Measurements from ENCODE around the gene TENM4. TPM values are rescaled to one million over a fixed set of nuclear protein-coding genes. Genes with fewer than 3 reads are reported as not detected.

The TENM4 gene
- total and polyA plus RNA-seq, 5 experiments from 2014 or later: not detected

DNA sequence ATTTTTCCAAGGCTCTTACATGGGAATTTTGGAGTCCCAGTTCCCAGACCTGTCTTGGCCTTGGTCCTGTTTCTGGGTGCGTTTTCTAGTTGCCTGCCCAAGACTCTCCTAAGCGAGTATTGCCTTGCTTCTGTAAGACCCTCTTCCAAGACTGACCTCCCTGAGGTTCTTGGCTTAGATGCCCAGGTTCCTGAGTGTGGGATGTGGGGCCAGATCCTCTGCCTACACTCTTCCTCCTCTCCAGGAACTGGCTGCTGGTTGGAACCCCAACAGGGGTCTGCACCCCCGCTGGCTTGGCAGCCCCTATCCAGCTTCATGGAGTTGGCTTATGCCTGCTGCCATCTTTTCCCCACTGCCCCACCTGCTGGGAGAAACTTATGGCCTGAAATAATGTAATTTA is 429.5 kb downstream of the TENM4 start:
- Mint-ChIP-seq H3K4me1 (no peaks in the 10 kb centered on the region), H3K27me3 (peaks cover 0 to 28% (median 11%) of the 10 kb centered on the region in 5 donors), H3K9me3 (peaks cover 0 to 22% (median 8%) of the 10 kb centered on the region in 9 donors), H3K36me3 (no peaks in the 10 kb centered on the region), H3K4me3 (no peak overlapping the region), H3K27ac (no peak overlapping the region)
- POLR2A ChIA-PET: no interaction called here
- no peak for DNase-seq
- ATAC-seq: no peak

DNA sequence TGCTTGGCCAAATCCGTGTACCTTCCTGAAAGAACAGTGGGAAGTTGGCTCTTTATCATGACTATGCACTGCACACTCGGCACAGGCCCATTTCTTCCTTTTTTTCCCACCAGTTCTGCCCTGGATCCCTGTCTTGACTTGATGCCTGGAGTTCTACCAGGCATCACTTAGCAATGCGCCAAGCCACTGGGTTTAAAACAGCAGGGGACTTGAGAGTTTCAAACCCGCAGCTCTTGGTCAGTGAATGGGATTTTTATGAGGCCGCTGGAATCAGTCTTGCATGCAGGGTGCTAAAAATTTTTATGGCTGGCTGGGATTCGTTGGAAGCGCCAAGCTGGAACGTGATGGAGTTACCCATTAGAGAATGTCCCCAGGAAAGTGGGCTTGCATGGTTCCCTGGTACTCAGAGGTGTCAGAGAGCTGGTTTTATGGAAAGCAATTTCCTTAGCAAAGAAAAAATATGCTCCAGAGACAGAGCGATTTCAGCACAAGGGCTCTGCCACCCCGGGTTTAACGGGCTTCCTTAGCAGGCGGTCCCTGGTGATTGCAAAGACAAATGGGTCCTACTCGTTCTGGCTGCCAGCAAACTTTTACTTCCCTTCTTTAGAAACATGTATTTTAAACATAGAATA is 432.9 kb downstream of the TENM4 start:
- H3K9me3 Mint-ChIP-seq: peaks cover 3 to 43% (median 14%) of the 10 kb centered on the region in 9 donors
- POLR2A ChIA-PET: no interaction called here
- no peaks in the 10 kb centered on the region for H3K4me1 Mint-ChIP-seq
- H3K27me3 Mint-ChIP-seq: peaks cover under 1 to 16% (median 5%) of the 10 kb centered on the region in 5 donors
- no peak overlapping the region for H3K27ac Mint-ChIP-seq
- H3K36me3 Mint-ChIP-seq: peaks cover 0 to under 1% (median 0%) of the 10 kb centered on the region in 3 donors
- no peak overlapping the region for H3K4me3 Mint-ChIP-seq
- no peak for ATAC-seq
- no peak for DNase-seq

DNA sequence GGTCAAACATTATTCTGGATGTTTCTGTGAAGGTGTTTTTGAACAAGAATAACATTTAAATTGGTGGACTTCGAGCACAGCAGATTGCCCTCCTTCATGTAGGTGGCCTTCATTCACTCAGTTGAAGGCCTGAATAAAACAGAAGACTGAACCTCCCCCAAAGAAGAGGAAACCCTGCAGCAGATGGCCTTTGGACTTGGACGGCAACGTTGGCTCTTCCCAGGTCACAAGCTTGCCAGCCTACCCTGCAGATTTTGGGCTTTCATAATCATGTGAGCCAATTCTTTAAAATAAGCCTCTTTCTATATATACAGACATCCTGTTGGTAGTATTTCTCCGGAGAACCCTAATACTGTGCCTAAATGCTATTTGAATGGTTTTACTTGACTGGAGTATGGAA is 434.0 kb downstream of the TENM4 start:
- DNase-seq (no peak), ATAC-seq (no peak)
- POLR2A ChIA-PET: no interaction called here
- H3K27ac Mint-ChIP-seq: no peak overlapping the region
- H3K4me3 Mint-ChIP-seq: no peak overlapping the region
- peaks cover 7 to 47% (median 15%) of the 10 kb centered on the region in 9 donors for H3K9me3 Mint-ChIP-seq
- peaks cover 0 to 5% (median 0%) of the 10 kb centered on the region in 3 donors for H3K36me3 Mint-ChIP-seq
- peaks cover 1 to 9% (median 5%) of the 10 kb centered on the region in 5 donors for H3K27me3 Mint-ChIP-seq
- no peaks in the 10 kb centered on the region for H3K4me1 Mint-ChIP-seq

DNA sequence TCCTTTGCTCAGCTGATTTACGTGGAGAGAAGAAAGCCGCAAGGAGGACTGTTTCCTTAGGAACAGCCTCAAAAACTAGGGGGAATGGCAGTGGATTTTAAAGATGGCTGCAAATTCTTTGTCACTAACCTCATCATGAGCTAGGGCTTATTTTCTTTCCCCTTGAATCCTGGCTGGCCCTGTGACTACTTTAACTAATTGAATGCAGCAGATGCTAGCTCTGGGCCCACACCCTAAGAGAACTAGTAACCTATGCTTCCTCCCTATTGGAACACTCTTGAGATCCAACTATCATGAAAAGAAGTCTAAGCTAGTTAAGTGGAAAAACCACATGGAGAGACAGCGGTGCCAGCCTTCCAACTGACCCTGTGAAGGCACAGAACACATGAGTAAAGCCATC is 444.8 kb downstream of the TENM4 start:
- H3K36me3 Mint-ChIP-seq: peaks cover 0 to 13% (median 0%) of the 10 kb centered on the region in 3 donors
- no peak overlapping the region for H3K27ac Mint-ChIP-seq
- ATAC-seq (no peak), DNase-seq (no peak)
- POLR2A ChIA-PET: no interaction called here
- H3K4me1 Mint-ChIP-seq: no peaks in the 10 kb centered on the region
- peaks cover 10 to 25% (median 18%) of the 10 kb centered on the region in 9 donors for H3K9me3 Mint-ChIP-seq
- no peak overlapping the region for H3K4me3 Mint-ChIP-seq
- H3K27me3 Mint-ChIP-seq: peaks cover 10 to 34% (median 14%) of the 10 kb centered on the region in 5 donors

DNA sequence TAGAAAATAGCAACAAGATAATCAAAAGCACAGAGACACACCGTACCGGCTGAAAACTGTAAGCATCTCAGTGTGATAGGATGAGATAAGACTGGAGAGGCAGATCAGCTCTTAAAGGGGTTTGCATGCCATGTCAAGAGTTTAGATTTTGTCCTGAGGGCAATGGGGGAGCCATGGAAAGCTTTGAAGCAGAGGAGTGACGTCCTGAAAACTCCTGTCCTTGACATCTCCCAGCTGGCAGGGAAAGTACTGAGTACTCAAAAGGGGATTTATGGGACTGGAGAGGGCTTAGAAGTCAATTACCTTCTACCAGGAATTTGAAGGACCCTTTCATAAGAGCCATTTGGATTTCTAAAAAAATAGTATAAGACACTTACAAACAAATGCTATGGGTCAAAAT is 445.7 kb downstream of the TENM4 start:
- ATAC-seq (no peak), DNase-seq (no peak)
- Mint-ChIP-seq H3K36me3 (peaks cover 0 to 13% (median 0%) of the 10 kb centered on the region in 3 donors), H3K4me3 (no peak overlapping the region), H3K27me3 (peaks cover 10 to 34% (median 13%) of the 10 kb centered on the region in 5 donors), H3K4me1 (no peaks in the 10 kb centered on the region), H3K27ac (no peak overlapping the region), H3K9me3 (peaks cover 10 to 25% (median 15%) of the 10 kb centered on the region in 9 donors)
- POLR2A ChIA-PET: no interaction called here

DNA sequence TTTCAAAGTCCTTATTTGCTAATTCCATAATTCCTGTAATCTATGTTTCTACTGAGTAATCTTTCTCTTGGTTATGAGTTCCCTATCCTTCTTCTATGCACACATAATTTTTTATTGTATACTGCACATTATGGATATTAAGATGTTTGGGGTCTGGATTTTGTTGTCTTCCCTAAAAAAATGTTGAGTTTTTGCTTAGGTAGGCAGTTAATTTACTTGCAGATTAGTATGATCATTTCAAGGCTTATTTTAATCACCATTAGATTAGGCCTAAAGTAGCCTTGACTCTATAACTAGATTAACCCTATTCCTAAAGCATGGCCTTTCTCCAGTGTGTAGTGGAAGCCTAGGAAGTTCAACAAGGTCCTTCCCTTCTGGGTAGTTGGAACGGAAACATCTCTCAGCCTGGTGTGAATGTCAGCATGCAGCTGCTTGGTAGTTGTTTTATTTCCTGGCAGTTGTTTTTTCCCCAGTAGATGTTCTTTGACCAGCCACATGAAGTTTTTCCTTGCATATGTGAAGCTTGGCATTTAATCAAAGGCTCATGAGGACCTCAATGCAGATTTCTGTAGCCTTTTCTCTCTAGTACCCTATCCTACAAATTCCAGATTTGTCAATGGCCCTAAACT is 446.9 kb downstream of the TENM4 start:
- Mint-ChIP-seq H3K27me3 (peaks cover 9 to 32% (median 13%) of the 10 kb centered on the region in 5 donors), H3K36me3 (peaks cover 0 to 6% (median 0%) of the 10 kb centered on the region in 3 donors), H3K4me1 (no peaks in the 10 kb centered on the region), H3K4me3 (no peak overlapping the region), H3K9me3 (peaks cover 2 to 12% (median 6%) of the 10 kb centered on the region in 9 donors), H3K27ac (no peak overlapping the region)
- POLR2A ChIA-PET: no interaction called here
- DNase-seq (no peak), ATAC-seq (no peak)

DNA sequence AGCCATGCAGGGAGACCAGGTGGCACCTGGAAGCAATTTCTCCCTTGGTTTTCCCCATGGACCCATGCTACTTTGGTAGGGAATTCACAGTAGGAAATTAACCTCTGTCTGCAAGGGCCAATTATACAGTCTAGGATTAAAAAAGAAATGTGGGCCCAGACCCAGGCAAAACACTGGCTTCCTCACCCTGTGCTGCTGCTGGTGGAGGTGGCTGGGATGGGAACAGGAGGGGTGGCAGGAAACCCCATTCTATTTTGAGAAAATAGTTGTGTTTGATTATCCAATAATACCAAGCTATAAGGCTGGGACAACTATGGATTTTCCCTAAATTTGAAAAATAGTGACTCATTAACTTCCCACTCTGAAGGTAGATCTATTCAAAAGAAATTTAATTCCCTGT is 449.1 kb downstream of the TENM4 start:
- H3K36me3 Mint-ChIP-seq: no peaks in the 10 kb centered on the region
- no peak overlapping the region for H3K4me3 Mint-ChIP-seq
- H3K27me3 Mint-ChIP-seq: peaks cover 8 to 28% (median 13%) of the 10 kb centered on the region in 5 donors
- DNase-seq: no peak
- no peak overlapping the region for H3K27ac Mint-ChIP-seq
- no peak for ATAC-seq
- H3K4me1 Mint-ChIP-seq: no peaks in the 10 kb centered on the region
- H3K9me3 Mint-ChIP-seq: peaks cover 0 to 8% (median 2%) of the 10 kb centered on the region in 9 donors
- POLR2A ChIA-PET: no interaction called here

DNA sequence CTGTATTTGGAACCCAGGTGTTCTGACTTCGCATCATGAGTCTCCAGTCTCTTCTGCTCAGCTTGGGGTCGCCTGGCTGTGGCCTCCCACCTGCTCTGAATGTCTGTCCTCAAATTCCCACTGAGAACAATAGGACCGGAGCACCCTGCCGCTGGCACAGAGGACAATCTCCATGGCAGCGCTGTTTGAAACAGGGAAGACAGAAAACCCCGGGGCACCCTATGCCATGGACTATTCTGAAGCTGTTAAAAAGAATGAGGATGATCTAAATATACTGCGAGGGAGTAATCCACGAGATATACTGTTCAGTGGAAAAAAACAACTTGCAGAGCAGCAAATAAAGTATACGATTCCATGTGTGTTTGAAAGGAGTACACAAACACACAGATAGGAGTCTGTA is 450.6 kb downstream of the TENM4 start:
- H3K4me1 Mint-ChIP-seq: no peaks in the 10 kb centered on the region
- H3K9me3 Mint-ChIP-seq: peaks cover 0 to 4% (median 2%) of the 10 kb centered on the region in 9 donors
- POLR2A ChIA-PET: no interaction called here
- ATAC-seq (no peak), DNase-seq (no peak)
- peaks cover 5 to 21% (median 13%) of the 10 kb centered on the region in 5 donors for H3K27me3 Mint-ChIP-seq
- no peaks in the 10 kb centered on the region for H3K36me3 Mint-ChIP-seq
- no peak overlapping the region for H3K27ac Mint-ChIP-seq
- no peak overlapping the region for H3K4me3 Mint-ChIP-seq

DNA sequence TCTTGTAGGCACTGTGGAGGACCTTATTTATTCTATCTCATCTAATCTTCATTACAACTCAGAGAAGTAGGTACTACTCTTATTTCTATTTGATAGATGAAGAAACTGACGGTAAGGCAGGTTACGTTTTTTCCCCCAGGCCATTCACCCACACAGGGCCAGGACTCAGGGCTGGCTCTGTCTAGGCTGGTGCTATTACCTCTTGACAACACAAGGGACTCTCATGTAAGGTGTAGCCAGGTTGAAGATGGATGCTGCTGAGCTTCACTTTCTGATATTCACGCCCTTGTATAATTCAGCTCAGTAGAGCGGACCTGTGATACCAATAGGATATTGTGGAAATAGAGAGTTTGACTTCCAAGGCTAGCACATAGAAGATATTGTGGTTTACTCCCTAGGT is 453.1 kb downstream of the TENM4 start:
- ATAC-seq (no peak), DNase-seq (no peak)
- H3K4me3 Mint-ChIP-seq: no peak overlapping the region
- H3K27ac Mint-ChIP-seq: no peak overlapping the region
- POLR2A ChIA-PET: no interaction called here
- H3K27me3 Mint-ChIP-seq: peaks cover 0 to 4% (median 2%) of the 10 kb centered on the region in 5 donors
- H3K4me1 Mint-ChIP-seq: no peaks in the 10 kb centered on the region
- H3K36me3 Mint-ChIP-seq: no peaks in the 10 kb centered on the region
- H3K9me3 Mint-ChIP-seq: peaks cover 0 to 4% (median 0%) of the 10 kb centered on the region in 9 donors

DNA sequence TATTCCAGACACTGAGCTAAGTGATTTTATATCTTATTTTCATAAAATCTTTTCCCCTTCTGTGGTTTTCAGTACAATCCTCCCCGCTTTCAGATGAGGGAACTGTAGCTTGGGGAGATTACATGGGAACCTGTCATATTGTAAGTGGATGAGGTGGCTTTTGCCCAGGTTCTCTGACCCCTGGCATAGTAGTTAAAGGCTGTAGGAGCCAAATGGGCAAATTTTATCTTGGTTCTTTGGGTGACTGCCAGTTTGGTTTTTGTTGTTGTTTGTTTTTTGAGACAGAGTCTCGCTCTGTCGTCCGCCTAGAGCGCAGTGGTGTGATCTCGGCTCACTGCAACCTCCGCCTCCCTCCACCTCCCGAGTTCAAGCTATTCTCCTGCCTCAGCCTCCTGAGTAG is 454.5 kb downstream of the TENM4 start:
- no peaks in the 10 kb centered on the region for H3K4me1 Mint-ChIP-seq
- H3K36me3 Mint-ChIP-seq: no peaks in the 10 kb centered on the region
- peaks cover 0 to 11% (median 3%) of the 10 kb centered on the region in 5 donors for H3K27me3 Mint-ChIP-seq

DNA sequence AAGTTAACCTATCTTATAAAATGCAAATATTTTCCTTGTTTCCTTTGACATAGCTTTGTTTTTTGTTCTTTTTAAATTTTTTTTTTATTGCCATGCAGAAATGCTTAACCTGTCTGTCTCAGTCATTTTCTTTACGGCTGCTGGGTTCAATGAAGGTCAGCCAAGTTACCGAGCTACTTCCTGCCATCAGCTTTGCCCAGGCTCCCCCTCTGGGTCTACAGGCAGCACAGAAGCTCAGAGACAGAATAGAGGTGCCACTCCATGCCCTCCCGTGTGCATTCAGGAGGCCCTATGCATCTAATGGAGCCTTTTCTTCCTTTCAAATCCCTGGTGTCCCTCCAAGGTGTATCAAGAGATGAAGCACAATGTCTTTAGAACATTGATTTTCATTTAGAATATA is 455.2 kb downstream of the TENM4 start:
- H3K4me3 Mint-ChIP-seq: no peak overlapping the region
- POLR2A ChIA-PET: no interaction called here
- peaks cover 0 to 4% (median 0%) of the 10 kb centered on the region in 9 donors for H3K9me3 Mint-ChIP-seq
- H3K36me3 Mint-ChIP-seq: no peaks in the 10 kb centered on the region
- peaks cover 0 to 11% (median 3%) of the 10 kb centered on the region in 5 donors for H3K27me3 Mint-ChIP-seq
- DNase-seq: no peak
- no peak overlapping the region for H3K27ac Mint-ChIP-seq
- no peak for ATAC-seq
- no peaks in the 10 kb centered on the region for H3K4me1 Mint-ChIP-seq

More for the DNA sequence above, 454.5 kb downstream of the TENM4 start:
- Mint-ChIP-seq H3K9me3 (peaks cover 0 to 4% (median 0%) of the 10 kb centered on the region in 9 donors), H3K27ac (no peak overlapping the region), H3K4me3 (no peak overlapping the region)
- DNase-seq (no peak), ATAC-seq (no peak)
- POLR2A ChIA-PET: no interaction called here

DNA sequence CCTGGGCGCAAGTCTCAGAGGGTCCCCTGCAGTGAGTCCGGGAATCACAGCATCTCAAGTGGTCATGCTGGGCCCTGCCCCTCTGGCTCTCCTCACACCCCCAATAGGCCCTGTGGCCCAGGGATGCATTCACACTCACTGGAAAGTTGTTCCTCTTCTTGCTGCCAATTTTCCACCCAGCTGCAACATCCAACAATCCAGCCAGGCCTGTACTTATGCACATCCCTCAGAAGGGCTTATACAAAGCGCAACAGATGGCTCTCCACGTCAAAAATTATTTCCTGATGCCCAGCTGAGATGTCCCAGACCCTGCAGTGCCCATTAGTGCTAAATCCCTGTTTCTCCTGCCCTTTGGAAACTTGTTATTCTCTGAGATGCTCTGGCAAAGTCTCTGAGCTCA is 458.4 kb downstream of the TENM4 start:
- H3K4me3 Mint-ChIP-seq: no peak overlapping the region

DNA sequence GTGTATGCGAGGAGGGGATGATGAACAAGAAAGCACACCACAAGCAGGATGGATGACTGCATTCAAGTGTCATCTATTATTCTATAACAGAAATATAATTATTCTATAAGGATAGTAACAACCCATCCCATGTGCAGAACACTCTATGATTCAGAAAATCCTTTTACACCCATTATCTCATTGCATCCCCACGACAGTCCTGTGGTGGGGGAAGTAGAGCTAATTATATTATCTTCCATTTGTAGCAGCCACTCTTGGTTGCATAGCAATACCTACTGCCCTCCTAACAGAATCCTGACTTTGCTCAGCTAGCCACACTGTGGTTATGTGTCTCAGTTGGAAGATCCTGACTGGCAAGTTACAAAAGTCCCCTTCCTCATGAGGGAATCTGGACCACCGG is 459.7 kb downstream of the TENM4 start:
- peaks cover 0 to 9% (median 4%) of the 10 kb centered on the region in 9 donors for H3K9me3 Mint-ChIP-seq
- H3K4me3 Mint-ChIP-seq: no peak overlapping the region
- ATAC-seq (no peak), DNase-seq (no peak)
- H3K27me3 Mint-ChIP-seq: peaks cover 2 to 24% (median 4%) of the 10 kb centered on the region in 5 donors
- H3K36me3 Mint-ChIP-seq: peaks cover 0 to 2% (median 0%) of the 10 kb centered on the region in 3 donors
- H3K27ac Mint-ChIP-seq: no peak overlapping the region
- POLR2A ChIA-PET: no interaction called here
- no peaks in the 10 kb centered on the region for H3K4me1 Mint-ChIP-seq

More for the DNA sequence above, 458.4 kb downstream of the TENM4 start:
- POLR2A ChIA-PET: no interaction called here
- Mint-ChIP-seq H3K27me3 (peaks cover 2 to 18% (median 4%) of the 10 kb centered on the region in 5 donors), H3K36me3 (peaks cover 0 to 2% (median 0%) of the 10 kb centered on the region in 3 donors), H3K27ac (no peak overlapping the region), H3K9me3 (peaks cover 0 to 5% (median 4%) of the 10 kb centered on the region in 9 donors), H3K4me1 (no peaks in the 10 kb centered on the region)
- DNase-seq (no peak), ATAC-seq (no peak)

All from naive thymus-derived CD8-positive, alpha-beta T cell (primary cell).